Hepatic stellate cell (primary cell): ENCODE measurements around the gene COX19.

Experiments
- DNase-seq: peaks from one replicate; pipeline ENCODE4 v3.0.0; 2011; ENCODE audit warnings: low spot score

COX19 gene

DNA sequence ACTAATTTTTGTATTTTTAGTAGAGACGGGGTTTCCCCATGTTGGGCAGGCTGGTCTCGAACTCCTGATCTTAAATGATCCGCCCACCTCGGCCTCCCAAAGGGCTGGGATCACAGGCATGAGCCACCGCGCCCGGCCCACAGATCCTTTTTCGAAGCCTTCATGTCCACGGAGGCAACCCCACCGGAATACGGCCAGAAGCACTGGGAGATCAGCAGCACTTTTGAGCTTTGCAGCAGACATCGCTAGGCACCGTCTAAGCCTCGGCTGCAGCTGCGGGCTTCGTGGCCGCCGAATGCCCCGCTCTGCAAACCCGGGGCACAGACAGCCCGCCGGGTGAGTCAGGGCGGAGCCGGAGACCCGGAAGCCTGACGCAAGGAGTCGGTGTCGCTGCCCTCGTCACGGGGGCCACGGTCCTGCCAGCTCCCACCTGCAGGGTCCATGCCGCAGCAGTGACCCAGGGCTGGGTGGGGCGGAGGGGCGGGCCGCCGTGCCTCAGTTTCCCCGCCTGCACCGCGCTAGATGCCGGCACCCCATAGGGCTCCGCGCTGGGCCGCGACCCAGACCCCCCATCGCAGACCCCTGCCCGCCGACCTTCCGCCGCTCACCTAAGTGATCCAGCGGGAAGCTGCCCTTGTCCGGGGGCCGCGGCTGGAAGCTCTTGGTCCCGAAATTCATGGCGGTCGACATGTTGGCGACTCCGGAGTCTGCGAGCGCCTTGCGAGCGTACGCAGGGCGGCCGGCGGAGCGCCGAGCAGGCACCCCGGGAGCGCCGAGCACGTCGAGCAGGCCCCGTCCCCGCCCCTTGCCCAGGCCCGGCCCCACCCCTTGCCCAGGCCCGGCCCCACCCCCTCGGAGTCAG, at the start of gene COX19:
Gene COX19, minus strand, starts transcription at position 730 of the 862 bp plus-strand sequence. Its CDS starts 40 bp downstream, at position 690.
- DNase-seq, result peak; percentile 92

- no peak for DNase-seq
These were observed 49.0 kb upstream of the COX19 start for GRCh38 chr7:1024331-1024841.

DNA sequence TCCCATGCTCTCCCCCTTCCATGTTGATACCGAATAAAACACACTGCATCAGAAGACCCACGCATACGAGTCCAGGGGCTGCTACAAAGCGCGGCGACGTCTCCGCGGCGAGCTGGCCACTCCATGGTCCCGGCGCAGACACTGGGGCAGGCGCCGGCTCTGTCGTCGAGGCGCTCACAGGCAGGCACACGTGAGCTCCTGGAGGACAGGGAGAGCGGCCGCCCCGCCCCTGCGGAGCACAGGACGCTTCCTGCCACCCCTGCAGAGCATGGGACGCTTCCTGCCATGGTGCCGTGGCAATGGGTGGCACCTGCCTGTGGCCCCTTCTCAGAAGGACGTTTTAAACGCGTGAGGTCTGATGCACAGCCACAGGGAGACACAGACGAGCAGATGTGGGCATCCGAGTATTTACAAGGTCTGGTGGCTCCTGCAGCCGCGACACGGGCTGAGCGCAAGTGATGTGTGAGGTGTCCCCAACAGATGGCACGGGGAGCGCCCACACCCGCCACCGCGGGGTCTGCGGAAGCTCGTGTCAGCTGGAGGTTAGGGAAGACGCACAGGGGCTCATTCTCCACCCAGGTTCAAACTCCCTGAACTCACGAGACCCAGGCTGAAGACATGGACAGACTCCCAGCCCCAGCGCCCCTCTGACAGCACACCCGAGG, 47.6 kb upstream of the COX19 start:
- DNase-seq, result no peak

DNA sequence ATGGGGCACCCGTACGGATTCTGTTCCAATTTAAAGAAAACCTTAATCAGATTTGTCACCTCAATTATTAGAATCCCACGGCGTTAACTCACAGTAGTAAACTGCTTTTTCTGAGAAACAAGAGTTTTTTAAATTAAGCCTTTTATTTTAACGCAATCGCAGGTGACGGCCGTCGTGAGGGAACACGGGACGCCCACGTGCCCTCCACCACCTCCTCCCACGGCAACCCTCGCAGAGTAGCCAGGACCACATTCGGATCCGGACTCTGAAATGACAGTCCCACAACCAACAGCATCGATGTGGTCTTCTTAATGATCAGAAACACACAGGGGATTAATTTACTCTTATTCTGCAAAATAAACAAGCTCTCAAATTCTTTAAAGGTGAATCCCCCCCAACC, 47.0 kb upstream of the COX19 start:
- no peak for DNase-seq

GRCh38 chr7:1021931-1022330, 46.6 kb upstream of the COX19 start:
- DNase-seq, result no peak

- DNase-seq, result no peak
These were observed 46.0 kb upstream of the COX19 start for GRCh38 chr7:1021366-1021765.

- no peak for DNase-seq
These were observed 45.5 kb upstream of the COX19 start for GRCh38 chr7:1020849-1021251.

GRCh38 chr7:1019789-1020610, 44.7 kb upstream of the COX19 start:
- DNase-seq, result no peak

GRCh38 chr7:1019255-1019785, 44.0 kb upstream of the COX19 start:
- DNase-seq, result no peak

DNA sequence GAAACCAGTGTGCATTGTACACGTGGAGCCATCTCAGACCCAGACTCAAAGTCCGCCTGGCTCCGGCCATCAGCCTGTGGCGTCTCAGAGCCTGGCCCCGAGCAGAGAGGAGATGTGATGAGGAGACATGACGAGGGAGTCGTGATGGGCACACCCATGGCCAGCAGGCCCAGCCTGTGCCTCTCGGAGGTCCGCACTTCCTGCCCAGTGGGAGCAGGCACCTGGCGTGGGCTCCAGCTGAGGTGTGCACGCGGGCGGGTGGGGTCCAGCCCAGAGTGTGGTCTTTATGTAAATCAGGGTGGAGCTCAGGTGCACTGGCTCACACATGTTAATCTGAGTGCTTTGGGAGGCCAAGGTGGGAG, 43.0 kb upstream of the COX19 start:
- no peak for DNase-seq

DNA sequence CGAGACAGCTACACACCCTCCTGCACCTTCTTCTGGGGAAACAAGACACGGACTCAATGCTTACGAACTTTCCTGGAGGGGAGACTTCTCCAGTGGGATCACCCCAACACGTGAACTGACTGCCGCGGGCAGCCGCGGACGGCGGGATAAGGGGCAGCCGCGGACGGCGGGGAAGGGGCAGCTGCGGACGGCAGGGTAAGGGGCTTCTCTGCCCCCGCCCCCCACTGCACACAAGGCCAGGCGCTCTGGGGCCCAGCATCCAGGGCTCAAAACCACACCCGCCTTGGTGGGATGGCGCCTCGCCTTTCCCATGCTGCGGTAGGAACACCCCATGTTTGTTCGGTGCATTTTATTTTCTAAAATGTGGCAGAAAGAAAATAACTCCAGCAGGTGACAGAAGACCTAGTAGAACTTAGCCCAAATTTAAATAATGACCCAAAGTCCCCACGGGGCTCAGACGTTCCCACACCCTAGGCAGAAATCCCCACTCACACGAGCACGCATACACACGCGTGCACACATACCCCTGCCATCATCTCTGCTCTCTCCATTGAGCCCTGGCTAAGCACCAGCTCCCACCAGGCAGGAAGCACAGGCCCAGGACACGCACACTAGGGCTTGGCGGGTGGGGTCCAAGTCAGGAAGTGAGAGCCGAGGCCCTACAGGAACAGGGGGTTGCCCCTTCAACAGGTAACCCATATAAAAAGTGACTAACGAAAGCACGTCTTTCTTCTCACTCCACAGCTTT, 42.4 kb upstream of the COX19 start:
- DNase-seq, result no peak

DNA sequence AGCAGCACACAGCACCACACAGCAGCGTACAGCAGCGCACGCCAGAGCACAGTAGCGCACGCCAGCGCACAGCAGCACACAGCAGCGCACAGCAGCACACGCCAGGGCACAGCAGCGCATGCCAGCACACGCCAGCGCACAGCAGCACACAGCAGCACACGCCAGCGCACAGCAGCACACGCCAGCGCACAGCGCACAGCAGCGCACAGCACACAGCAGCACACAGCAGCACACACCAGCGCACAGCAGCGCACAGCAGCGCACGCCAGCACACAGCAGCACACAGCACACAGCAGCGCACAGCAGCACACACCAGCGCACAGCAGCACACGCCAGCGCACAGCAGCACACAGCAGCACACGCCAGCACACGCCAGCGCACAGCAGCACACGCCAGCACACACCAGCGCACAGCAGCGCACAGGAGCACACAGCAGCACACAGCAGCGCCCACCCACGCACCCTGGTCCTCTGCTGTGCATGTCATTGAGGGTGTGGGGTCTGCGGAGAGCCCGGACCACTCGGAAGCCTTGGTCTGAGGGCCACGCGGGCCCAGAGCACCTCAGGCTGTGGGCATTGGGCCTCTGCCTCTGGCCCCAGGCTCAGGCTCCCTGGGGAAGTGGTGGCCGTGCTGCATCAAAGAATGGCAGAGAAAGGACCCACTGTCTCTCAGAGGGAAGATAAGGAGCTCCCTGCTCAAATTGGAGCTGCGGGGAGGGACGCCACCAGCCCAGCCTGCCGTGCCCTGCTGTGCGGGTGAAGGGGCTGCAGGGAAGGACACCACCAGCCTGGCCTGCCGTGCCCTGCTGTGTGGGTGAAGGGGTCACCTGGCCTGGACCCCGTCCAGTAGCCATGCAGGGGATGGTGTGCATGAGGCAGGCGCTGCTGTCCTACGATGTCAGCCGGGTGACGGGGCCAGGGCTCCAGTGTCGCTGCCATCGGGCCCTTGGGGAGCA, 41.5 kb upstream of the COX19 start:
- no peak for DNase-seq

GRCh38 chr7:1015196-1016121, 40.1 kb upstream of the COX19 start:
- DNase-seq, result no peak

DNA sequence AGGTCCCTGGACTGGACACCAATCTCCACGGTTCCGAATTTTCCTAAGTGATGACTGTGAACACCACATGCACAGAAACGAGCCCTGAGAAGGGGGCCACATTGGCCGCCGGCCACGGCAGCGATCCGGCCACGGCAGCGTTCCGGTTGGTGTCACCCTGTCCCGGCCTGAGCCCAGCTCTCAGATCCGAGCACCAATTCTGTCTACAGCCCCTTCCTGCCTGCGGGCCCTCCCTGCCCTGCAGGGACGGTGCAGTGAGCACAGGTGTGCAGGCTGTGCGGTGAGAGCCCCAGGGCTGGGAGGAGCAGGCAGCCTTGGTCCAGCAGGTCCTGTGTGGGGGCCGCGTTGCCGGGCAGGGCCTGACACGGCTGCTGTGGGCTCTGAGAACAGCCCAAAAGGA, 39.3 kb upstream of the COX19 start:
- DNase-seq, result no peak

- DNase-seq, result no peak
These were observed 38.2 kb upstream of the COX19 start for GRCh38 chr7:1013581-1013980.

- DNase-seq, result no peak
These were observed 37.4 kb upstream of the COX19 start for GRCh38 chr7:1012716-1013095.

DNA sequence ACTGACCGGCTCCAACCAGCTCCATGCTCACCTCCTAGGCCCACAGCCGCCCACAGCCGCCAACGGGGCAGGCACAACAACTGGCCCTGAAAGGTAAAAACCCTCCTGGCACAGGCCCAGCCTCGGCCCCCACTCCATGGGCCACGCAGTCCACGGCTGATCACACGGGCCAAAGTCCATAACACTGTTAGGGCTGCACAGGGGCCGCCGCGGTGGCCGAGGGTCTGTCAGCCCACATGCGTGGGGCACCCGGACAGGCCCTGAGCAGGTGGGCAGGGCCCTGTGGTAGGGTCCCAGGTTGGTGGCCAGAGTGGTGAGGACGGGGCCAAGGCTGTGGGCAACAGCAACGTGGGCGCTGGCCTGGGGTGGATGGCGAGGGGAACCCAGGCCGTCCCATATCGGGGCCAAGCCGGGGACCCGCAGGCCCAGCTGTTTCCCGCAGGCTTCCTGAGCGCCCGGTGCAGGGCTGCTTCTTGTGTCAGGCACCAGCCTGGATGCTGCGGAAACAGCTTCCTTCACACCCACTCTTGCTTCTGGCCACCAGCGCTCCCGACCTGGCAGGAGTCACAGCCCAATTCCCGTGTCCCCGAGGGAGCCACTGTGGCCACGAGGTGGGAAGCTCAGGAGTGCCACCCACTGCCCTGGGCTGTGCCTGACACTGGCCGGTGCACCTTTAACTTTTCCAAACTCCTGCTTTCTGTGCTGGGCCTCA, 36.8 kb upstream of the COX19 start:
- no peak for DNase-seq

DNA sequence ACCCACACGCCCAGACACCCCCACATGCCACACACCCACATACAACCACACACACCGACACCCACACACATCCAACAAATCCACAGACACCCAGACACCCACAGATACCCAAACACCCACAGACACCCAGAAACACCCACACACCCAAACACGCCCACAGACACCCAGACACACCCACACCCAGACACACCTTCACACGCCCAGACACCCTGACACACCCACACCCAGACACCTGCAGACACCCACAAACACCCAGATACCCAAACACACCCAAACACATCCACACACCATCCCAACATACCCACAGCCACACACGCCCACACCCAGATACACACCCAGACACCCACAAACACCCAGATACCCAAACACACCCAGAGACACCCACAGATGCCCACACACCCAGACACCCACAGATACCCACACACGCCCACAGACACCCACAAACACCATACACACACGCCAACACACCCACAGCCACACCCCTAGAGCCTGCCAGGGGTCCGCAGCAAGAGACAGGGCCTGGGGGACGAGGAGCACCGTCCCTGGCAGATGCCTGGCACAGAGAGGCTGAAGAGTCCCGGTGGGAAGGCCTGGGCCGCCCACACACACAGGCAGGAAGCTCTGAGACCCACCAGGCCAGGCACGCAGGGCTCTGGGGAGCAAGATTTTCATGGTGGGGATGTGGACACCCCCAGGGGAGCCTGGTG, 36.1 kb upstream of the COX19 start:
- DNase-seq, result no peak
